ENCODE data around the gene FAIM.
"Not testable (repeated sequence)": the region's sequence is repeated elsewhere in the genome, so short reads cannot be mapped to it uniquely, and the experiment has no call there.

Gene FAIM

DNA sequence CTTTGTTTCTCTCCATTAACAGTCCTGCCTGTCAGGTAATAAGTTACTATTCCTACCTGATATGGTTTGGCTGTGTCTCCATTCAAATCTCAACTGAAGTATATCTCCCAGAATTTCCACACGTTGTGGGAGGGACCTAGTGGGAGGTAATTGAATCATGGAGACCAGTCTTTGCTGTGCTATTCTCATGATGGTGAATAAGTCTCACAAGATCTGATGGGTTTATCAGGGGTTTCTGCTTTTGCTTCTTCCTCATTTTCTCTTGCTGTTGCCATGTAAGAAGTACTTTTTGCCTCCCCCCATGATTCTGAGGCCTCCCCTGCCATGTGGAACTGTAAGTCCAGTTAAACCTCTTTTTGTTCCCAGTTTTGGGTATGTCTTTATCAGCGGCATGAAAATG is 6.9 kb upstream of the FAIM start:
- DNase-seq (ENCODE audit: low read depth in 2 of 2), result not testable (repeated sequence)

DNA sequence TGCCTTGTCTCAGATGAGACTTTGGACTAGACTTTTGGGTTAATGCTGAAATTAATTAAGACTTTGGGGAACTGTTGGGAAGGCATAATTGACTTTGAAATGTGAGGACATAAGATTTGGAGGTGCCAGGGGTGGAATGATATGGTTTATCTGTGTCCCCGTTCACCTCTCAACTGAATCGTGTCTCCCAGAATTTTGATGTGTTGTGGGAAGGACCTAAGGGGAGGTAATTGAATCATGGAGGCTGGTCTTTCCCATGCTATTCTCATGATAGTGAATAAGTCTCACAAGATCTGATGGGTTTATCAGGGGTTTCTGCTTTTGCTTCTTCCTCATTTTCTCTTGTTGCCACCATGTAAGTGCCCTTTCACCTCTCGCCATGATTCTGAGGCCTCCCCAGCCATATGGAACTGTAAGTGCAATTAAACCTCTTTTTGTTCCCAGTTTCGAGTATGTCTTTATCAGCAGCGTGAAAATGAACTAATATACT is 4.4 kb upstream of the FAIM start:
- DNase-seq (ENCODE audit: low read depth in 2 of 2), result not testable (repeated sequence)

DNA sequence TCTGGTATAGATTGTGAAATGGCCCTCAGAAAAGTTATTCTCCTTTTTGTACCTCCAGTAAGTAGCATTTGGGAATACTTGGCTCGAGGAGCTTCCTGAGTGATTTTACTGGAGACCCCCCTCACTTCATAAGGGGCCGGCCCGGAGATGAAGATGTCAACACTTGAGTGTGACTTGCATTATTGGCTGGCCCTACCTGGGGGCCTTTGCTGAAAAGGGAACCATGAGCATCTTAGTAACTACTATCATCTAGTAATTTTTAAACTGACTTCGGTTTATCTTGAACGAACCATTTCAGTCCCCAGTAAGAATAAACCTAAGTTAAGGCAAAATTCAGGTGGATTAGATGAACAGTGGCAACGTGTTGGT is 1.3 kb downstream of the FAIM start:
- no peak for DNase-seq (ENCODE audit: low read depth in 2 of 2)

DNA sequence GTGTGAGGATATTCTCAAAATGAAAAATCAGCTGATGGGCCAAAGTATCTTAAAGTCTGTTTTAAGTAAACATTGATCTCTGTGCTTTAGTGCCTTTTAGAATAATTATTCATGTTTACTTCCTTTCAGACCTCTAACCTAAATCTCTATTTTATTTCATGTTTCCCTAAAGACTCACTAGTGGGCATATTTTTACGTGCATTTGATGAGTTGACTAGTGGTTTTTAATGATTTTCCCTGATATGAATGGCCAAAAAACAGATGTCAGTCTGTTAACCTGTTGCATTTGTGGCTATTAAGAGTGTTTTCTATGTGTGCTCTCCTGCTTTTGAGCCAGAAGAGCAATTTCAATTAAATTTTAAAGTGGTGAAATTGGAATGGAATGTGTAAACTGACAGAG is 6.9 kb downstream of the FAIM start:
- DNase-seq (ENCODE audit: low read depth in 2 of 2), result no peak

DNA sequence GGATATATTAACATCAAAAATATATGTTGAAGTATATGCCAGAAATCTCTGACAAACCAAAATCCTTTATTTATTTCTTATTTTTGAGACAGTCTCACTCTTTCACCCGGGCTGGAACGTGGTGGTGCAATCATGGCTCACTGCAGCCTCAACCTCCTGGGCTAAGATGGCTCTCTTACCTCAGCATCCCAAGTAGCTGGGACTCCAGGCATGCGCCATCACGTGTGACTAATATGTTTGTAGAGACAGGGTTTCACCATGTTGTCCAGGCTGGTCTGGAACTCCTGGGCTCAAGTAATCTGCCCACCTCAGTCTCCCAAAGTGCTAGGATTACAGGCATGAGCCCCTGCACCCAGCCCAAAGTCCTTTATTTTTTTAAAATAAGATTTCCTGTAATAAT is 11.9 kb downstream of the FAIM start:
- DNase-seq (ENCODE audit: low read depth in 2 of 2), result no peak

DNA sequence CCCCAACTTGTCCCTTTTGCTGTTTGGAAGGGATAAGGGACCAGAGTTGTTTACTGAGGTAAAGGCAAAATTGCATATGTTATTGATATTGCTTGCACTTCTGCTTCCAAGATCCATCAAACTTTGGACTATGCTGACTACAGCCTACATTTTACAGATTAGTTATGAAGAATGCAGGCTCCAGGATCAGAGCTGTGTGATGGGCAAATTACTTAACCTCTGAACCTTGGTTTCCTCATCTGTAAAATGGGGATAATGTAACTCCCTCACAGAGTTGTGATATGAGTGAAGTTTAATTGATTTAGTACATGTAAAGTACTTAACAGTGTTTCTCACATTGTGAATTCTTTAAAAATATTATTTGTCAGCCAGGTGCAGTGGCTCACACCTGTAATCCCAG is 15.9 kb downstream of the FAIM start:
- no peak for DNase-seq (ENCODE audit: low read depth in 2 of 2)

DNA sequence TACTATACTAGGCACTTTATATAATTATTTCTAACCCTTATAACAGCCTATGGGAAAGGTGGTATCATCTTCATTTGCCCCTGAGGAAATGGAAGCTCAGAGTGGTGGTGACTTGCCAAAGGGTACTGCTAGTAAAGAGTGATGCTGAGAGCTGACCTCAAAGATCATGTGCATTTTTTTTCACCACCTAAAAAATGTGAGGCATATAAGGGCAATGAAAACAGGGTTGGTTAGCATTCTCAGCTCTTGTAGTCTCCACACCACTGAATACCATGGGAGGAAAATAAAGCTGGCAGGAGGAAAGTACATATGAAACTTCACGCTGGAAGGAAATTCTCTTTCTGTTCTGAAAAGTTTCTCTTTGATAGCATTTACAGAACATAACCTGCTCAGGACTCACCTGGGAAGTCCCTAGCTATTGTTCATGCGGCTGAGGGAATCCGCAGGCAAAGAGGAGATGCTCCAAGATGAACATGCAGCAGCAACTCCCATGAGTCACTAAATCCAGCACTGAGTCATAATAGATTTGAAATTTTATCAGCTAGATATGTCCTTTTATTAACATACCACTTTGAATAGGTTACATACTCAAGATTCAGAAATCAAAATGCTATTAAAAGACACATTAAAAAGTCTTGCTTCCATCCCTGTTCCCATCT is 17.3 kb downstream of the FAIM start:
- DNase-seq (ENCODE audit: low read depth in 2 of 2), result no peak

DNA sequence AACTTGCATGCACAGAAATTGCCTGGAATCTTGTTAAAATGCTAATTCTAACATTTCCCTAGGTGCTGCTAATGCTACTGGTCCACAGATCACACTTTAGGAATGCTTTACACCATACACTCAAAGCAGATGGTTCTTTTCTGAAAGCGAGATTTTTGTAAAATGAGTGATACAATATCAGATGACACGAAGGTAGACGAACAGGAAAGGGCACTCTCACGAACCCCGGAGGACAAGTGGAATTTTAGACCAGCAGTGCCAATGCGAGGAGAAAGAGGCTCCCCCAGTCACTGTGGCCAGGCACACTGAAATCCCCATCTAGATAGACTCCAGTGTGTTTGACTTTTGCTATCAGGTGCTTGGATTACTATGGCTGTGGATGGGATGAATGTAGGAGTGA is 21.0 kb downstream of the FAIM start:
- no peak for DNase-seq (ENCODE audit: low read depth in 2 of 2)

DNA sequence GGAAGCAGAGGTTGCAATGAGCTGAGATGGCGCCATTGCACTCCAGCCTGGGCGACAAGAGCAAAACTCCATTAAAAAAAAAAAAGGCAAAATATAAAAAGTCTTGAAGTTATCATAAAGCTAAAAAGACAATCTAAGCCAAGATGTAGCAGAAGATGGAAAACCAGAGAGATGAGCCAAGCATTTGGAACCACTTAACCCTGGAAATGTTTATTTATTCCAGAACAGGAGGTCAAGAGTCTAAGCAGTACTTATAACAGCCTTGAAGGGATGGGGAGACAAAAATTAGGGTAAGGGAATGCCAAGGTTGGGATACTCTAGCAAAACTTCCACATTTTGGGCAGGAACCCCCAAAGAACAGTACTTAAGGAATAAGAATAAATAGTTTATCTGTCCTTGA is 30.1 kb downstream of the FAIM start:
- DNase-seq (ENCODE audit: low read depth in 2 of 2), result no peak

DNA sequence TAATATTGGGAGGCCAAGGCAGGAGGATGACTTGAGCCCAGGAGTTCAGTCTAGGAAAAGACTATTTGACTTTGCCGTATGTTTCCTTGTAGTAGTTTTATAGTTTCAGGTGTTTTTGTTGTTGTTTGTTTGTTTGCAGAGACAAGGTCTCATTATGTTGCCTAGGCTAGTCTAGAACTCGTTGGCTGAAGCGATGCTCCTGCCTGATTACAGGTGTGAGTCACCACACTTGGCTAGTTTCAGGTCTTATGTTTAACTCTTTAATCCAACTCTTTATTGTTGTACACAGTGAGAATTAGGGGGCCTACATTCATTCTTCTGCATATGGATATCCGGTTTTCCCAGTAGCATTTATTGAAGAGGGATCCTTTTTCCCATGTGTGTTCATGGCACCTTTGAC is 32.0 kb downstream of the FAIM start:
- DNase-seq (ENCODE audit: low read depth in 2 of 2), result no peak

DNA sequence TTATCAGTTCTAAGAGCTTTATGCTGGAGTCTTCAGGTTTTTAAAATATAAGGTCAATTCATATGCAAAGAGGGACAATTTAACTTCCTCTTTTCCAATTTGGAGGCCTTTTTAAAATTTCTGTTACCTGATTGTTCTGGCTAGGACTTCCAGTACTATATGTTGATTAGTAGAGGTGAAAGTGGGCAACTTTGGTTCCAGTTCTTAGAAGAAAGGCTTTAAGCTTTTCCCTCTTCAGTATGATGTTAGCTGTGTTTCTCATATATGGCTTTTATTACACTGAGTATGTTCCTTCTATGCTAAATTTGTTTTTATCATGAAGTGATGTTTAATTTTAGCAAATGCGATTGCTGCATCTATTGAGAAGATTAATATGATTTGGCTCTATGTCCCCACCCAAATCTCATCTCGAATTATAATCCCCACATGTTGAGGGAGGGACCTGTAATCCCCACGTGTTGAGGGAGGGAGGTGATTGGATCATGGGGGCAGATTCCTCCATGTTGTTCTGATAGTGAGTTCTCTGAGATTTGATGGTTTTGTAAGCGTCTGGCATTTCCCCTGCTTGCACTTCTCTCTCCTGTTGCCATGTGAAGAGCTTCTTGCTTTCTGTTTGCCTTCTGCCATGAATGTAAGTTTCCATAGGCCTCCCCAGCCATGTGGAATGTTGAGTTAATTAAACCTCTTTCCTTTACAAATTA is 33.8 kb downstream of the FAIM start:
- DNase-seq (ENCODE audit: low read depth in 2 of 2), result no peak

DNA sequence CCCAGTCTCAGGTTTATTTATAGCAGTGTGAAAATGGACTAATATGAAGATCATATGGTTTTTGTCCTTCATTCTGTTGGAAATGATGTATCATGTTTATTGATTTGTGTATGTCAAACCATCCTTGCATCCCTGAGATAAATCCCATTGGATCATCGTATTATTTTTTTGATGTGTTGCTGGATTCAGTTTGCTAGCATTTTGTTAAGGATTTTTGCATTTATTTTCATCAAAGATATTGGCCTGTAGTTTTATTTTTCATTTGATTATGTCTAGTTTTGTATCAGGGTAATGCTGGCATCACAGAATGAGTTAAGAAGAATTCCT is 34.3 kb downstream of the FAIM start:
- DNase-seq (ENCODE audit: low read depth in 2 of 2), result no peak

DNA sequence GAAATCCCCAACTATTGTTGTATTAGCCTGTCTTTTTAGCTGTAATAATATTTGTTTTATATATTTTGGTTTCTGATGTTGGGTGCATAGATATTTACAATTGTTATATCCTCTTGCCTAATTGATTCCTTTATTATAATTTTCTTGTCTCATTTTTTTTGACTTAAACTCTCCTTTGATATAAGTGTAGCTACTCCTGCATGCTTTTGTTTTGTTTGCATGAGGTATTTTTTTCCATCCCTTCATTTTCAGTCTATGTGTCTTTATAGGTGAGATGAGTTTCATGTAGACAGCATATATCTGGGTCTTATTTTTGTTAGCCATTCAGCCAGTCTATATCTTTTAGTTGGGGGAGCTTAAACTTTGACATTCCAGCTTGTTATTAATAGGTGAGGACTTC is 37.4 kb downstream of the FAIM start:
- no peak for DNase-seq (ENCODE audit: low read depth in 2 of 2)

DNA sequence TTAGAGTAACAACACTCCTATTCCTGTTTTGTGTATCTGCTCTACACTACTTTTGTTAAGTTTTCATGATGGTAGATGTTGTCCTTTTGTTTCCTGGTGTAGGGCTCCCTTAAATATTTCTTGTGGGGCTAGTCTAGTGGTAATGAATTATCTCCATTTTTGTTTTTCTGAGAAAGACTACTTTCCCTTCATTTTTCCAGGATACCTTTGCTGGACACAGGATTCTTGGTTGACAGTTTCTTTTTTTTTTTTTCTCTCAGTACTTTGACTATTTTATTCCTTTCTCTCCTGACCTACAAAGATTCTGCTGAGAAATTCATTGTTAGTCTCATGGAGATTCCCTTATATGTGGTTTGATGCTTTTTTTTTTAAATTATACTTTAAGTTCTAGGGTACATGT is 37.9 kb downstream of the FAIM start:
- DNase-seq (ENCODE audit: low read depth in 2 of 2), result no peak

DNA sequence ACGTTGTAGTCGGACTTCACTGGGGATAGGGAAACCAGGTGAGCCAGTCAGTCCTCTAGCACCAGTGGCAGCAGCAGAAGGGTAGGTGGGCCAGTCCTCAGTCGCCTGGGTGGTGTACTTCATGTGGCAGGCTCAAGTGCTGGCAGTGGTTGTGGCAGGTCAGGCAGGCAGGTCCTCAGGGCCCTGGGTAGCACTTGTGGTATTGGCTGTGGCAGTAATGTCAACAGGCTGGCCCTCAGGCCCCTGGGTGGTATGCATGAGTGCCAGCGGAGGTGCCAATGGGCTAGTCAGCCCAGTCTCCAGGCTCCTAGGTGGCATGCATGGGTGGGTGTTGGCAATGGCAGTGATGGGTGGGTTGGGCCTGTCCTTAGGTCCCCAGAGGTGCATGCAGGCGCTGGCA is 40.6 kb downstream of the FAIM start:
- DNase-seq (ENCODE audit: low read depth in 2 of 2), result no peak

DNA sequence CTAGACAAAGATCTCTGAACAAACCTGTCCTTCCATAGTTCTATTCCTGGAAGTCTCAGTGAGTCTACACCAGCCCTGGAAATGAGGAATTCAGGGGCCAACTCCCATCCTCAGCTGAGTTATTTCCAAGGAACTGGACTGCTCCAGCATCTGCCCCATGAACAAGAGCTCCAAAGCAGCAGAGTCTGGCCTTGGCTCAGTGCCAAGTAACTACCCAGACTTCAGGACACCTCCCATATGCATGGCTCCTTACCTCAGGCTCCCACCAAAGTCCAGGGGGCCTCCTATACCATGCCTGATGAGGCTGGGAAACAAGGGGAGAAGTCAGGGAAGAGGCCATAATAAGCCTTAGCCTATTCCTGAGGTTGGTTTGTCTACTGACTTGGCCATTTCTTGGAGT is 45.0 kb downstream of the FAIM start:
- DNase-seq (ENCODE audit: low read depth in 2 of 2), result no peak

DNA sequence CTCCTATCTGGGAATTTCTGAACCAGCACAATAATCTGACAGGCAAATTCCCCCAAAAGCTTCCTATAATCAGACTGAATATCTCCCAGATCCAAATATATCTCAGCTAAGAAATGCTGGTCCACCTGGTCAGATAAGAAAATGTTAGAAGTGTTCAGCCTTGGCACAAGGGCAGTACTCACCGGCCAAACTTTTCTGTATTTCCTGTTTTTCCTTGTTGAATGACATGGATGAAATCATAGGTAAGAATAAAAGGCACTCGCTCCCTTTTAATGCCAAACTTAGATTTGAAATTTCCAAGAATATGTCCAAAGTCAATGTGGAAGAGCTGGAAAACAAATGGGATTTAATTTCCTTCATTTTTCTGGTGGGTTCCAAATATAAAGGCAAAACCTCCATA is 48.9 kb downstream of the FAIM start:
- DNase-seq (ENCODE audit: low read depth in 2 of 2), result no peak

DNA sequence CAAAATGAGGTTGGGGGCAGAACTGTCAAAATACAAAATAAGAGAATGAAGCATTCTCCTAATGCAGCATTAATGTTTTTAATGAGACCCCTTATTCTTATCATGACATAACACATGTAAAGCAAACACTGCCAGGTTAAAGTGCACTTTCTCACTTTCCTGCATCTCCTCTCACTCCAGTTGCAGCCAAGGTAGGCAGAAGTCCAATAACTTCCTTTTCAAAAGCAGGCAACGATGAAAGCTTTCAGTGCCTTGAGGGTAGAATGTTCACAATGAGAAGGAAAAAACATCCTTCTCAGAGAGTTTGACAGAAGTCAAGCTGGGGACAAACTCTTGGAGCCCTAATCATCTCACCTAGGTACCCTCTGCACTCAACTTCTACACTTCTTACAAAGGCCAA is 59.5 kb downstream of the FAIM start:
- DNase-seq (ENCODE audit: low read depth in 2 of 2), result no peak

DNA sequence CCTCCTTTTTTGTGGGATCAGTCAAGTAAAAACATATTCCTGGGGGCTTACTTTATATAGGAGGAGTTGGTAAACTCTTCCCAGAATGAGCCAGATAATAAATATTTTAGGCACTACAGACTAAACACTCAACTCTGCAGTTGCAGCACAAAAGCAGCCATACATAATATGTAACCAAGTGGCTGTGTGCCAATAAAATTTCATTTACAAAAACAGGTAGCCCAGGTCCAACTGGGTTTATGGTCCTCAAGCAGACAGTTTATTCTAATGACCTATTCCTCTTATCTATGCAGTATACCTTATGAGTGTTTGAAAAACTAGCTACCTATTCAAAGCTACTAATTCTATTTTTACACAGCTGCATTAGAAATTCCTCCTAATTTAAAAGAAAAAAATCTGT is 61.8 kb downstream of the FAIM start:
- no peak for DNase-seq (ENCODE audit: low read depth in 2 of 2)

DNA sequence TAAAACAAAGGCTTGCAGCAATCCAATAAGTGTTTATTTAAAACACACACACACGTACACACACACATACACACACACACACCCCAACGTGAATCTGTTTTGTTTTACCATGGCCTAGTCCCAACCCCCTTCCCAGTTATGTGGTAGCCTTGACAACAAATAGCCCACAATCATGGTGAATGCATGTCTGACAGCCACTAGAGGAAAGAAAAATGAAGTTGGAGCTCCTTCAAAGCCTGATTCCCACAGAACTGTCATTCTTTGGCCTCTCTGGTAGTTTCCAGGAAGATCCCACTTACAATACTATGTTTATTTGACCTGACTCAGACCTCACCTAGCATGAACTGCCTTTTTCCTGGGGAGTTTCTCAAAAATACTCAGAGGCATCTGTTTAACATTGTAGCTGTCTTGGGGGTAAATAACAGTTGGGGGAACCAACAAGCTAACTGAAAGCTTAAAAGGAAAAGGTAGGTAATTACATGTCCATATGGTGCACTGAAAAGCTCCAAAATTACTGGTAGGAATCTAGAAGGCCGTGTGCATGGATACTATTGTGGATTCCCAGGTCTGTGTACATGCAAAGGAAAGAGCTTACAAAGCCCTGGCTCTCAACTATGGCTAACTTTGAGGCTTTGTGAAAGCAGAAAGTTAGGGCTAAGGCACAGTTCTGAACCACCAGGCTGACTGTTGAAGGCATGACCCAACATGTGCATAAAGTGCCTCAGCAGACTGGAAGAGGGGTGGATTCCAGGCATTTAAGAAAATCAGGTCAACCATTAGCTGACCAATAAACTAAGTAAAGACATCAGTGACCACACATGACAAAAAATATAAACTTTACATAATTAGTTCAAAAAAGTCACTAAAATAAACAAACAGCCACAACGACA is 65.3 kb downstream of the FAIM start:
- DNase-seq (ENCODE audit: low read depth in 2 of 2), result peak; percentile 47 to 54

DNA sequence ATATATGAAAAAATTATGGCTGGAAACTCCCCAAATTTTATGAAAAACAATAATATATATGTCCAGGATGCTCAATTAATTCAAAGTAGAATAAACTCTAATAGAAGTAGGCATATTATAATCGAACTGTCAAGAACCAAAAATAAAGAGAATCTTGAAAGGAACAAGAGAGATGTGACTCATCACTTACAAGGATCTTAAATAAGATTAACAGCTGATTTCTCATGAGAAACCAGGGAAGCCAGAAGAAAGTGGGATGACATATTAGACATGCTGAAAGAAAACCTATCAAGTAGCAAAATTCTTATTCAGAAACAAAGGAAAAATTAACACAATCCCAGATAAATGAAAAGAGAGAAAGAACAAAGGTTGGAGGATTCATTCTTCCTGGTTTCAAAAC is 66.8 kb downstream of the FAIM start:
- DNase-seq (ENCODE audit: low read depth in 2 of 2), result no peak

DNA sequence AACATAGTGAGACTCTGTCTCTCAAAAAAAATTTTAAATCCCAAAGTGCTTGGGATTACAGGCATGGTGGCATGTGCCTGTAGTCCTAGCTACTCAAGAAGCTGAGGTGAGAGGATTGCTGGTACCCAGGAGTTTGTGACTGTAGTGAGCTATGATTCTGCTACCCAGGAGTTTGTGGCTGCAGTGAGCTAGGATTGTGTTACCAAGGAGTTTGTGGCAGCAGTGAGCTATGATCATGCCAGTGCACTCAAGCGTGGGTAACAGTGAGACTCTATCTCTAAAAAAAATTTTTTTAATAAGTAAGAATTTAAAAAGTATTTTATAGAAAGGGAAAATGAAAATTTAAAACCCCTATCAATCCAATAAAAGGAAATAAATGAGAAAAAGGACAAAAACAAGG is 69.5 kb downstream of the FAIM start:
- DNase-seq (ENCODE audit: low read depth in 2 of 2), result no peak

DNA sequence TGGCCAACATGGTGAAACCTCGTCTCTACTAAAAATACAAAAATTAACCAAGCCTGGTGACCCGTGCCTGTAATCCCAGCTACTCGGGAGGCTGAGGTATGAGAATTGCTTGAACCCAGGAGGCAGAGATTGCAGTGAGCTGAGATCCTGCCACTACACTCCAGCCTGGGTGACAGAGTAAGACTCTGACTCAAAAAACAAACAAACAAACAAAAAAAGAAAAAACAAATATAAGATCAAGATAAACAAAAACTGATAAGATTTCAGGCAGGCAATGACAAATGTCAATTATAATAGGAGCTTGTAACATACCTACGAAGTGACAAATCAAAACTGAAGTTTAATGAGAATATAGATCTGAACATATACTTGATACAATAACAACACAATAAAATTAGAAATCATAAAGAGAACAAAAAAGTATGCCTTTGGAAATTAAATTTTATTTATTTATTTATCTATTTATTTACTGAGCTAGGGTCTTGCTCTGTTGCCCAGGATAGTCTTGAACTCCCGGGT is 70.4 kb downstream of the FAIM start:
- DNase-seq (ENCODE audit: low read depth in 2 of 2), result no peak

Measured in fibroblast of skin of left quadriceps (primary cell).